GM12892 (cell line): ENCODE measurements around the gene TAOK3.

Experiments used
- POLR2A ChIP-seq: IDR thresholded peaks from 2 replicates; pipeline ENCODE4 v1.6.1; 2011; ENCODE audit warnings: low read depth, low read length, control low read depth
- POLR2AphosphoS5 ChIP-seq: IDR thresholded peaks from 2 replicates; pipeline ENCODE4 v1.6.1; 2011; ENCODE audit warnings: low read depth, low read length, control low read depth
- TAF1 ChIP-seq: IDR thresholded peaks from 2 replicates; pipeline ENCODE4 v1.6.1; 2011; ENCODE audit warnings: low read depth, mild to moderate bottlenecking, control low read depth, low read length, borderline replicate concordance

DNA sequence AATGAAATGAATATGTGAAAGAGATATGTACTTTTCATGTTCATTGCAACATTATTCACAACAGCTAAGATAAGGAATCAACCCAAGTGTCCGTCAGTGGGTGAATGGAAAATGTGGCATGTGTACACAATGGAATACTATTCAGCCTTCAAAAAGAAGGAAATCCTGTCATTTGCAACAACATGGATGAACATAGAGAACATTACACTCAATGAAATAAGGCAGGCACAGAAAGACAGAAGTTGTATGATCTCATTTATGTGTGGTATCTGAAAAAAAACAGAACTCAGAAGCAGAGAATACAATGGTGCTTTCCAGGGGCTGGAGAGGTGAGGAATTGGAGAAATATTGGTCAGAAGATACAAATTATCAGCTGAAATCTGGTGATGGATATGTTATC, 54.0 kb downstream of the TAOK3 start:
- TF ChIP-seq POLR2AphosphoS5 (no peak), POLR2A (no peak), TAF1 (no peak)
